Measurements from ENCODE around the gene SHISA5. TPM values are rescaled to one million over a fixed set of nuclear protein-coding genes. Genes with fewer than 3 reads are reported as not detected.

Gene SHISA5
- total RNA-seq, 1 experiment from 2014 or later, result 226 TPM

GRCh38 chr3:48467473-48468267, 36.3 kb downstream of the SHISA5 start:
- no peak for TF ChIP-seq CTCF (IDR thresholded peaks at IDR 0.05; ENCODE audit: insufficient read depth in 1 of 2, low read depth in 1 of 2, low read length in 1 of 2, severe bottlenecking in 1 of 2, unreplicated experiment in 1 of 2)
- ChIA-PET POLR2A (interaction anchor here (0.6 kb wide), 2 partner anchors 55 to 426 kb away, joined by 4 to 5 read pairs; no protein-coding TSS in a partner anchor), CTCF (interaction anchor here (0.8 kb wide), 1 partner anchor 85 kb away, joined by 4 read pairs; no protein-coding TSS in a partner anchor)
- peaks cover 16% of the 10 kb centered on the region for H3K4me1 Mint-ChIP-seq (ENCODE audit: low read depth, unreplicated experiment)
- peaks cover 5% of the 10 kb centered on the region for H3K36me3 ChIP-seq (ENCODE audit: control insufficient read depth, insufficient read depth, low read length)
- H3K4me3 ChIP-seq (ENCODE audit: low read depth, low read length), result no peak overlapping the region
- intact Hi-C loops (cut with micrococcal nuclease; ENCODE audit: unreplicated experiment), result loop anchor here (10.0 kb wide), 1 partner anchor 197 kb away; the partner anchor contains the start of gene CELSR3
- no peak overlapping the region for H3K4me3 Mint-ChIP-seq (ENCODE audit: unreplicated experiment)
- BruUV-seq (replicated peaks), result no TSS peak
- H3K9me3 ChIP-seq, result no peaks in the 10 kb centered on the region
- no peaks in the 10 kb centered on the region for H3K27me3 ChIP-seq (replicated peaks; ENCODE audit: control insufficient read depth, insufficient read depth, low read length)
- H3K9me3 Mint-ChIP-seq (ENCODE audit: unreplicated experiment), result no peaks in the 10 kb centered on the region
- H3K36me3 Mint-ChIP-seq (ENCODE audit: insufficient read depth, unreplicated experiment), result peaks cover 35% of the 10 kb centered on the region
- peaks cover 19% of the 10 kb centered on the region for H3K4me1 ChIP-seq
- peak overlapping the region; percentile 99 for H3K27ac Mint-ChIP-seq (ENCODE audit: unreplicated experiment)
- DNase-seq, result no peak
- no peaks in the 10 kb centered on the region for H3K27me3 Mint-ChIP-seq (ENCODE audit: insufficient read depth, unreplicated experiment)

- ChIA-PET POLR2A (no interaction called here), CTCF (no interaction called here)
- peak overlapping the region; percentile 33 for H3K4me3 Mint-ChIP-seq (ENCODE audit: unreplicated experiment)
Observed at GRCh38 chr3:48467110-48467454, 36.9 kb downstream of the SHISA5 start.

More at GRCh38 chr3:48467110-48467454, 36.9 kb downstream of the SHISA5 start:
- H3K4me3 ChIP-seq (ENCODE audit: low read depth, low read length), result no peak overlapping the region
- no TSS peak for BruUV-seq (replicated peaks)
- H3K36me3 ChIP-seq (ENCODE audit: control insufficient read depth, insufficient read depth, low read length), result peaks cover 5% of the 10 kb centered on the region
- Mint-ChIP-seq H3K27ac (ENCODE audit: unreplicated experiment) (peak overlapping the region; percentile 99), H3K27me3 (ENCODE audit: insufficient read depth, unreplicated experiment) (no peaks in the 10 kb centered on the region), H3K36me3 (ENCODE audit: insufficient read depth, unreplicated experiment) (peaks cover 34% of the 10 kb centered on the region), H3K9me3 (ENCODE audit: unreplicated experiment) (no peaks in the 10 kb centered on the region), H3K4me1 (ENCODE audit: low read depth, unreplicated experiment) (peaks cover 16% of the 10 kb centered on the region)
- DNase-seq, result no peak
- H3K9me3 ChIP-seq, result no peaks in the 10 kb centered on the region
- peaks cover 19% of the 10 kb centered on the region for H3K4me1 ChIP-seq
- no peaks in the 10 kb centered on the region for H3K27me3 ChIP-seq (replicated peaks; ENCODE audit: control insufficient read depth, insufficient read depth, low read length)
- no peak for TF ChIP-seq CTCF (IDR thresholded peaks at IDR 0.05; ENCODE audit: insufficient read depth in 1 of 2, low read depth in 1 of 2, low read length in 1 of 2, severe bottlenecking in 1 of 2, unreplicated experiment in 1 of 2)
- intact Hi-C loops (cut with micrococcal nuclease; ENCODE audit: unreplicated experiment), result loop anchor here (10.0 kb wide), 1 partner anchor 198 kb away; the partner anchor contains the start of gene CELSR3
